ENCODE measurements around the gene HIPK2. TPM values are rescaled to one million over a fixed set of nuclear protein-coding genes. Genes with fewer than 3 reads are reported as not detected.

Gene HIPK2
- total RNA-seq, 1 donor from 2014 or later: 44.0 TPM

DNA sequence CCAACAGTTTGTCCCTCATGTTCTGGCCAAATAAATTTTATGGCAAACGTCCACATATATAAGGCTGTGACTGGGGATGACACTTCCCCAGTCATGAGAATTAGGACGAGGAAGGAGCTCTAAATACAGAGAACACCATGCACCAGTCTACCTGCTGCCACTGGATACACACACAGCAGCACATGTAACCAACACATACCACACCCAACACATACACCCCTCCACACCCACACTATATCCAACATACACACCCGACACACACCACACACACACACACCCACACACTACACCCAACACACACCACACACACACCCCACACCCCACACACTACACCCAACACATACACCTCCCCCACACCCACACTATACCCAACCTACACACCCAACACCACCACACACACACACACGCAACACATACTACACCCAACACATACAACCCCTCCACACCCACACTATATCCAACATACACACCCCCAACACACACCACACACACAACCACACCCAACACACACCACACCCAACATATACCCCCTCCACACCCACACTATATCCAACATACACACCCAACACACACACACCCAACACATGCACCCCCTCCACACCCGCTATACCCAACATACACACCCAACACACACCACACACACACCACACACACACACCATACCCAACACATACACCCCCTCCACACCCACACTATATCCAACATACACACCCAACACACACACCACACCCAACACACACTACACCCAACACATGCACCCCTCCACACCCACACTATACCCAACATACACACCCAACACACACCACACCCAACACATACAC is 74.1 kb downstream of the HIPK2 start:
- TF ChIP-seq, protein P1, sequence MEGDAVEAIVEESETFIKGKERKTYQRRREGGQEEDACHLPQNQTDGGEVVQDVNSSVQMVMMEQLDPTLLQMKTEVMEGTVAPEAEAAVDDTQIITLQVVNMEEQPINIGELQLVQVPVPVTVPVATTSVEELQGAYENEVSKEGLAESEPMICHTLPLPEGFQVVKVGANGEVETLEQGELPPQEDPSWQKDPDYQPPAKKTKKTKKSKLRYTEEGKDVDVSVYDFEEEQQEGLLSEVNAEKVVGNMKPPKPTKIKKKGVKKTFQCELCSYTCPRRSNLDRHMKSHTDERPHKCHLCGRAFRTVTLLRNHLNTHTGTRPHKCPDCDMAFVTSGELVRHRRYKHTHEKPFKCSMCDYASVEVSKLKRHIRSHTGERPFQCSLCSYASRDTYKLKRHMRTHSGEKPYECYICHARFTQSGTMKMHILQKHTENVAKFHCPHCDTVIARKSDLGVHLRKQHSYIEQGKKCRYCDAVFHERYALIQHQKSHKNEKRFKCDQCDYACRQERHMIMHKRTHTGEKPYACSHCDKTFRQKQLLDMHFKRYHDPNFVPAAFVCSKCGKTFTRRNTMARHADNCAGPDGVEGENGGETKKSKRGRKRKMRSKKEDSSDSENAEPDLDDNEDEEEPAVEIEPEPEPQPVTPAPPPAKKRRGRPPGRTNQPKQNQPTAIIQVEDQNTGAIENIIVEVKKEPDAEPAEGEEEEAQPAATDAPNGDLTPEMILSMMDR (IDR thresholded peaks at IDR 0.05; ENCODE audit: insufficient read depth, low read length, poor library complexity, severe bottlenecking): no peak
- no peak for DNase-seq (ENCODE audit: low read depth)
- H3K36me3 ChIP-seq (ENCODE audit: control insufficient read depth, insufficient read depth, low read length): peaks cover 18% of the 10 kb centered on the region
- no peak overlapping the region for H3K4me3 ChIP-seq (ENCODE audit: low read depth, low read length)
- H3K27me3 ChIP-seq (ENCODE audit: control insufficient read depth, insufficient read depth, low read length): no peaks in the 10 kb centered on the region

GRCh38 chr7:139702811-139703486 is 74.8 kb downstream of the HIPK2 start:
- no peak for DNase-seq (ENCODE audit: low read depth)
- TF ChIP-seq, protein P1 (IDR thresholded peaks at IDR 0.05; ENCODE audit: insufficient read depth, low read length, poor library complexity, severe bottlenecking): no peak
- Histone ChIP-seq H3K4me3 (ENCODE audit: low read depth, low read length) (no peak overlapping the region), H3K27me3 (ENCODE audit: control insufficient read depth, insufficient read depth, low read length) (no peaks in the 10 kb centered on the region), H3K36me3 (ENCODE audit: control insufficient read depth, insufficient read depth, low read length) (peaks cover 18% of the 10 kb centered on the region)

GRCh38 chr7:139702313-139702731 is 75.5 kb downstream of the HIPK2 start:
- H3K4me3 ChIP-seq (ENCODE audit: low read depth, low read length): no peak overlapping the region
- TF ChIP-seq, protein P1 (IDR thresholded peaks at IDR 0.05; ENCODE audit: insufficient read depth, low read length, poor library complexity, severe bottlenecking): no peak
- H3K36me3 ChIP-seq (ENCODE audit: control insufficient read depth, insufficient read depth, low read length): peaks cover 17% of the 10 kb centered on the region
- no peak for DNase-seq (ENCODE audit: low read depth)
- H3K27me3 ChIP-seq (ENCODE audit: control insufficient read depth, insufficient read depth, low read length): no peaks in the 10 kb centered on the region

GRCh38 chr7:139701908-139702307 is 75.9 kb downstream of the HIPK2 start:
- no peaks in the 10 kb centered on the region for H3K27me3 ChIP-seq (ENCODE audit: control insufficient read depth, insufficient read depth, low read length)
- no peak for DNase-seq (ENCODE audit: low read depth)
- peaks cover 15% of the 10 kb centered on the region for H3K36me3 ChIP-seq (ENCODE audit: control insufficient read depth, insufficient read depth, low read length)
- TF ChIP-seq, protein P1 (IDR thresholded peaks at IDR 0.05; ENCODE audit: insufficient read depth, low read length, poor library complexity, severe bottlenecking): no peak
- H3K4me3 ChIP-seq (ENCODE audit: low read depth, low read length): no peak overlapping the region

GRCh38 chr7:139700505-139701235 is 77.1 kb downstream of the HIPK2 start:
- Histone ChIP-seq H3K36me3 (ENCODE audit: control insufficient read depth, insufficient read depth, low read length) (peaks cover 12% of the 10 kb centered on the region), H3K27me3 (ENCODE audit: control insufficient read depth, insufficient read depth, low read length) (no peaks in the 10 kb centered on the region), H3K4me3 (ENCODE audit: low read depth, low read length) (no peak overlapping the region)
- DNase-seq (ENCODE audit: low read depth): no peak
- TF ChIP-seq, protein P1 (IDR thresholded peaks at IDR 0.05; ENCODE audit: insufficient read depth, low read length, poor library complexity, severe bottlenecking): no peak

Data from kidney epithelial cell (primary cell).